Retinal pigment epithelial cell (primary cell): ENCODE data around the gene IL17RD.

ENCODE experiments used
- DNase-seq: peaks from one replicate; pipeline ENCODE4 v3.0.0-alpha.2; 2010; ENCODE audit warnings: low read depth
- H3K4me3 ChIP-seq: 2 replicates; pipeline ENCODE4 v1.5.1; 2011; ENCODE audit warnings: mild to moderate bottlenecking, low read length, control low read depth, moderate library complexity
- TF ChIP-seq, protein P1 (sequence below): conservative IDR thresholded peaks from 2 replicates; pipeline ENCODE4 v1.5.1; 2011; ENCODE audit warnings: low read depth, low read length, control low read depth, inconsistent platforms

IL17RD gene

GRCh38 chr3:57105585-57105984 is 59.6 kb downstream of the IL17RD start:
- DNase-seq: no peak
- H3K4me3 ChIP-seq: no peak overlapping the region
- TF ChIP-seq, protein P1, sequence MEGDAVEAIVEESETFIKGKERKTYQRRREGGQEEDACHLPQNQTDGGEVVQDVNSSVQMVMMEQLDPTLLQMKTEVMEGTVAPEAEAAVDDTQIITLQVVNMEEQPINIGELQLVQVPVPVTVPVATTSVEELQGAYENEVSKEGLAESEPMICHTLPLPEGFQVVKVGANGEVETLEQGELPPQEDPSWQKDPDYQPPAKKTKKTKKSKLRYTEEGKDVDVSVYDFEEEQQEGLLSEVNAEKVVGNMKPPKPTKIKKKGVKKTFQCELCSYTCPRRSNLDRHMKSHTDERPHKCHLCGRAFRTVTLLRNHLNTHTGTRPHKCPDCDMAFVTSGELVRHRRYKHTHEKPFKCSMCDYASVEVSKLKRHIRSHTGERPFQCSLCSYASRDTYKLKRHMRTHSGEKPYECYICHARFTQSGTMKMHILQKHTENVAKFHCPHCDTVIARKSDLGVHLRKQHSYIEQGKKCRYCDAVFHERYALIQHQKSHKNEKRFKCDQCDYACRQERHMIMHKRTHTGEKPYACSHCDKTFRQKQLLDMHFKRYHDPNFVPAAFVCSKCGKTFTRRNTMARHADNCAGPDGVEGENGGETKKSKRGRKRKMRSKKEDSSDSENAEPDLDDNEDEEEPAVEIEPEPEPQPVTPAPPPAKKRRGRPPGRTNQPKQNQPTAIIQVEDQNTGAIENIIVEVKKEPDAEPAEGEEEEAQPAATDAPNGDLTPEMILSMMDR: no peak

DNA sequence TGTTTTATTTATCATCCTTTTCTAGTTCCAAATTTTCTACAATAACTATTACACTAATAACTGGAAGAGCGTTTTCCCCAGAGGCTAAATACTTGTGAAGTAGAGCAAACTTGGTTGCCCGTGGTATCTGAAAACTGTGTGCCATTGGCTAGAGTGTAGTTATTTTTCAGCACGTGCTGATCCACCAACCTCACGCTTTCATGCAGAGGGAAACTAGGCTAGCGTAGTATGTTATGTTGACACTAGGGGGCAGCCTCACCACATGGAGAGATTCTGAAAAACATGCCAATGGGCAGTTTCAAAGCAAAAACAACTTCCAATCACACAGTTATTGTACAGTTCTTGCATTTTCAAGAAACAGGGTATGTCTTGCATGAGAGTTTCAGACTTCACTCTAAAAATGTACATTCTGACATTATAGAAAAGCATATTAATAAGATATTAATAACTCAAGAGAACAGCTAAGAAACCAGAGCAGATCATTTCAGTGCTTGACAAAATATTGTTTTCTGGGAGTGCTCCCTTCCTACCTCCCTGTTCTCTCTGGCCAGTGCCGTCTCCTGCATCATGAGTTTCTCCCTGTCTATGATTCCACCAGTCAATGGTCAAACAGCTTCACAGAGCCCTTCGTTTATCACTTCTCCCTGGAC is 65.0 kb downstream of the IL17RD start:
- DNase-seq: no peak
- TF ChIP-seq, protein P1: peak; percentile 86
- no peak overlapping the region for H3K4me3 ChIP-seq

DNA sequence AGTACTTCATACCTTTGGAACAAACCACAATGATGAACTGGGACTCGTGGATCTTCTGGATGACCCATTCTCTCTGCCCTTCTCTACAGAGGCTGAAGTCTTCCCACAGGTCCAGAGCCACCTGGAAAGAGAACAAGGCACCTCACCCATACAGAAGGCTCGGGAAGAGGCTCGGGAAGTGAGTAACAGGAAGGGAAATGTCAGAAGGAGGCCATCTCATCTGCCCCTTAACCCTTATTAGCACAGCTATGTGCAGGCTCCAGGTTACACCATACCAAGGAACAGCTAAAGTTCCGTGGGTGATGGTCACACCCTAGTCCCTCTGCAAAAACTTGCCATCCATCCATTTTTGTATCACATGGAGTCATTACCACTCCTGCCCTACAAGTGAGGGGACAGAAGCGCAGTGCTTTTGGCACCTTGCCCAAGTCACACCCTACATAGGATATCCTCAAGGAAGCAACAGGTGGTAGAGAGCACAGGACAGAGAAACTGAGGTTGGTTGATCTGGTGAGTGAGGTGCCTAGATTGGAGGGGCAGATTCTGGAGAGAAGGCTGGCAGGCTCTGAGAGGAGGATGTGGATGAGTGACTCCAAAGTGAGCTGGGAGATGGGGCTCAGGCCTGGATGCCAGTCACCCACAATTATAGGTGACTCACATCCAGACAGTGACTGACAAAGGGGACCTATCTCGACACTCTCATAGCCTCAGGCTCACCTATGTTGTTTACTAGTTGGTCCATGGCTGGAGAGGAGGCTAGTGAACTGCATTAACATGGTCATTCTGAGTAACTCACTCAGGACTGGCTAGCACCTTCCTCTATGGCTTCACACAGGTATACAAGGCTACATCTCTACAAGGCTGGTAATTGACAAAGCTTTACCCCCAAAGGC is 66.5 kb downstream of the IL17RD start:
- TF ChIP-seq, protein P1: no peak
- DNase-seq: no peak
- H3K4me3 ChIP-seq: no peak overlapping the region

DNA sequence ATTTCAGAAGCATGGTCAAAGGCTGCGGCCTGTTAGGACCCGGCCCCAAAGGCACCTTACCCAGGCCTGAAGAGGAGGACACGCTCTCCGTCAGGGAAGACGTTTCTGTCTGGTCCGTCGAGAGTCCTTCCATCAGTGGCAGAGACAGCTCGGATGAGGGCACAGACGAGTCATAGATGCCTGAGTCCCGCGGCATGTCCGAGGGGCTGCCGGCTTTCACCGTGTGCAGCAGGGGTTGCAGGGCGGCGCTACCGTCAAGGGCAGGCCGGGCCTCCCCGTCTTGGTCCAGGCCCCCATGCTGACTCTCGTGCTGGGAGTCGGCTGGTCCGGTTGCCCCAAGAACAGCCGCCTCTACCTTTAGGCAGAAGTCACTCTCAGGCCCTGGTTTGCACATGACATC is 67.6 kb downstream of the IL17RD start:
- DNase-seq: no peak
- TF ChIP-seq, protein P1: no peak

GRCh38 chr3:57095363-57095762 is 69.8 kb downstream of the IL17RD start:
- DNase-seq: no peak
- TF ChIP-seq, protein P1: no peak
- H3K4me3 ChIP-seq: no peak overlapping the region

More for the DNA sequence above, 67.6 kb downstream of the IL17RD start:
- H3K4me3 ChIP-seq: no peak overlapping the region

DNA sequence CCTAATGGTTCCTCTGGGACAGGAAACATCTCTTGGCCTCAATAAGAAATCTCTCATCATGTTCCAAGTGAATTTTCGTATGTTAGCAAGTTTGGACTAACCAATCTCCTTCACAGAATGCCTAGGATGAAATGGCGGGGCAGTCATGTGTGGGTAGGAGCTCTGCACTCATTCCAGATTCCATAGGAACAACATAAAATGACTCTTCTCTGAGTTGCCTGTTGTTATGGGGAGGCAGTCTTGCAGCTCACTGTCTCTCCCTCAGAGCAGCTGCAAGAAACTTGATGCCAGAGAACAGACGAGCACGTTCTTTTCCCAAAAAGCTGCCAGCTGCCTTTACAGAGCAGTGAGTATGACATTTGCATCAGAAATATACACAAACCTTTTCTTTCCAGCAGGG is 70.6 kb downstream of the IL17RD start:
- TF ChIP-seq, protein P1: no peak
- H3K4me3 ChIP-seq: no peak overlapping the region
- no peak for DNase-seq

GRCh38 chr3:57093971-57094535 is 71.1 kb downstream of the IL17RD start:
- H3K4me3 ChIP-seq: no peak overlapping the region
- DNase-seq: no peak
- TF ChIP-seq, protein P1: no peak
